NCI-H2196 treated with DMSO at 0.1 percent for 48 hours (cell line): Measurements from ENCODE around the gene LRRC75A.
"Not testable (repeated sequence)": the region's sequence is repeated elsewhere in the genome, so short reads cannot be mapped to it uniquely, and the experiment has no call there.

Experiments used
- DNase-seq: peaks from one replicate; lab custom pipeline; 2025; ENCODE audit not compliant: unreplicated experiment; lab: John Stamatoyannopoulos, UW

LRRC75A gene

GRCh38 chr17:16491703-16492612 lies at the start of gene LRRC75A:
Gene LRRC75A, minus strand, starts transcription at chr17:16492193. Its CDS starts 203 bp downstream, at chr17:16491990.
- DNase-seq: peak; percentile 16

- no peak for DNase-seq
Observed at GRCh38 chr17:16537130-16537458, 45.1 kb upstream of the LRRC75A start.

- DNase-seq: no peak
Observed at GRCh38 chr17:16534236-16534635, 42.2 kb upstream of the LRRC75A start.

GRCh38 chr17:16529906-16530305 lies 37.9 kb upstream of the LRRC75A start:
- no peak for DNase-seq

- no peak for DNase-seq
Observed at GRCh38 chr17:16527298-16527697, 35.3 kb upstream of the LRRC75A start.

GRCh38 chr17:16525556-16525955 lies 33.6 kb upstream of the LRRC75A start:
- DNase-seq: not testable (repeated sequence)

GRCh38 chr17:16521070-16521727 lies 29.2 kb upstream of the LRRC75A start:
- peak; percentile 55 for DNase-seq

- no peak for DNase-seq
Observed at GRCh38 chr17:16519021-16519420, 27.0 kb upstream of the LRRC75A start.

- no peak for DNase-seq
Observed at GRCh38 chr17:16517477-16517876, 25.5 kb upstream of the LRRC75A start.

- no peak for DNase-seq
Observed at GRCh38 chr17:16516594-16517051, 24.6 kb upstream of the LRRC75A start.

GRCh38 chr17:16515933-16516332 lies 23.9 kb upstream of the LRRC75A start:
- no peak for DNase-seq

GRCh38 chr17:16513873-16514272 lies 21.9 kb upstream of the LRRC75A start:
- DNase-seq: no peak

- DNase-seq: peak; percentile 16
Observed at GRCh38 chr17:16512011-16512410, 20.0 kb upstream of the LRRC75A start.

- no peak for DNase-seq
Observed at GRCh38 chr17:16511593-16511992, 19.6 kb upstream of the LRRC75A start.

GRCh38 chr17:16507918-16508533 lies 16.0 kb upstream of the LRRC75A start:
- DNase-seq: no peak

GRCh38 chr17:16506188-16506587 lies 14.2 kb upstream of the LRRC75A start:
- no peak for DNase-seq

- DNase-seq: no peak
Observed at GRCh38 chr17:16504984-16505383, 13.0 kb upstream of the LRRC75A start.

GRCh38 chr17:16496820-16497489 lies 5.0 kb upstream of the LRRC75A start:
- DNase-seq: no peak

GRCh38 chr17:16495980-16496819 lies 4.2 kb upstream of the LRRC75A start:
- DNase-seq: no peak

GRCh38 chr17:16495561-16495960 lies 3.6 kb upstream of the LRRC75A start:
- no peak for DNase-seq
